ENCODE results near the gene SERINC2.
"Not testable (repeated sequence)": the region's sequence is repeated elsewhere in the genome, so short reads cannot be mapped to it uniquely, and the experiment has no call there.

SERINC2 gene

DNA sequence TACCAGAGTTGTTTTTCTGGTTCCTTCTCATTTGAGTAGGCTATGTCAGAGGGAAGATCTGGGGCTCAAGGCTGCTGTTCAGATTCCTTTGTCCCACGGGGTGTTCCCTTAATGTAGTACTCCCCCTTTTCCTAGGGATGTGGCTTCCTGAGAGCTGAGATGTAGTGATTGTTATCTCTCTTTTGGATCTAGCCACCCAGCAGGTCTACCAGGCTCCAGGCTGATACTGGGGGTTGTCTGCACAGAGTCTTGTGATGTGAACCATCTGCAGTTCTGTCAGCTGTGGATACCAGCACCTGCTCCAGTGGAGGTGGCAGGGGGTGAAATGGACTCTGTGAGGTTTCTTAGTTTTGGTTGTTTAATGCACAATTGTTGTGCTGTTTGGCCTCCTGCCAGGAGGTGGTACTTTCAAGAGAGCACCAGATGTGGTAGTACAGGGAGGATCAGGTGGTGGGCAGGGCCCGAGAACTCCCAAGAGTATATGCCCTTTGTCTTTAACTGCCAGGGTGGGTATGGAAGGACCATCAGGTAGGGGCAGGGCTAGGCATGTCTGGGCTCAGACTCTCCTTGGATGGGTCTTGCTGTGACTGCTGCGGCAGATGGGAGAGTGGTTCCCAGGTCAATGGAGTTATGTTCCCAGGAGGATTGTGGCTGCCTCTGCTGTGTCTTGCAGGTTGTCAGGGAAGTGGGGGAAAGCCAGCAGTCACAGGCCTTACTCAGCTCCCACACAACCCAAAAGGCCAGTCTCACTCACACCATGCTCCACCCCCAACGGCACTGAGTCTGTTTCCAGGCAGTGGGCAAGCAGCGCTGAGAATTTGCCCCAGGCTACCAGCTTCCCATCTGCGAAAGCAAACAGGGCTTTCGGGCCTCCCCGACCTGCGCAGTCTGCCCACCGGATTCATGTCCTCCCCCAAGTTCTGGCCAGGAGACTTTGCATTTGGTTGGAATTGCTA lies 64.2 kb downstream of the SERINC2 start:
- Histone ChIP-seq H3K36me3 (no peaks in the 10 kb centered on the region), H3K4me3 (ENCODE audit: low read depth, low read length) (no peak overlapping the region; the same call in 1 of the 2 replicates), H3K9me3 (no peaks in the 10 kb centered on the region), H3K4me1 (peaks cover 7% of the 10 kb centered on the region), H3K27me3 (no peaks in the 10 kb centered on the region)
- peak; percentile 80 for DNase-seq
- TF ChIP-seq, protein P1, sequence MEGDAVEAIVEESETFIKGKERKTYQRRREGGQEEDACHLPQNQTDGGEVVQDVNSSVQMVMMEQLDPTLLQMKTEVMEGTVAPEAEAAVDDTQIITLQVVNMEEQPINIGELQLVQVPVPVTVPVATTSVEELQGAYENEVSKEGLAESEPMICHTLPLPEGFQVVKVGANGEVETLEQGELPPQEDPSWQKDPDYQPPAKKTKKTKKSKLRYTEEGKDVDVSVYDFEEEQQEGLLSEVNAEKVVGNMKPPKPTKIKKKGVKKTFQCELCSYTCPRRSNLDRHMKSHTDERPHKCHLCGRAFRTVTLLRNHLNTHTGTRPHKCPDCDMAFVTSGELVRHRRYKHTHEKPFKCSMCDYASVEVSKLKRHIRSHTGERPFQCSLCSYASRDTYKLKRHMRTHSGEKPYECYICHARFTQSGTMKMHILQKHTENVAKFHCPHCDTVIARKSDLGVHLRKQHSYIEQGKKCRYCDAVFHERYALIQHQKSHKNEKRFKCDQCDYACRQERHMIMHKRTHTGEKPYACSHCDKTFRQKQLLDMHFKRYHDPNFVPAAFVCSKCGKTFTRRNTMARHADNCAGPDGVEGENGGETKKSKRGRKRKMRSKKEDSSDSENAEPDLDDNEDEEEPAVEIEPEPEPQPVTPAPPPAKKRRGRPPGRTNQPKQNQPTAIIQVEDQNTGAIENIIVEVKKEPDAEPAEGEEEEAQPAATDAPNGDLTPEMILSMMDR (IDR thresholded peaks at IDR 0.05; ENCODE audit: low read depth, low read length) = no peak

DNA sequence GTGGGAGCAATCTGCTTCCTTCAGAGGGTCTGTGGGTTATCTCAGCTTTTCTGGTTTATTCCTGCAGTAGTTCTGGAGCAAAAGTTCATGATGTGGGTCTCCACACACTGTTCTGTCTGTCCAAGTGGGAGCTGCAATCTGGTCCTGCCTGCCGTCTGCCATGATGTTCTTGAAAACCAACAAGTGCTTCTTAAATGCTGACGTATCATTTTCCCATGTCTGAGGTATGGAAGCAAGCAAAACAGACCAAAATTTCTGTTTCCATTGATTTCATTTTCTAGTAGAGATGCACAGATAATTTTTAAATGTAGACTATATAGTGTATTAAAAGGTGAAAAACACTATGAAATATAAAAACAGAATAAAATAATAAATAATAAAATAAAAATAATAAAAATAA lies 65.2 kb downstream of the SERINC2 start:
- Histone ChIP-seq H3K27me3 (no peaks in the 10 kb centered on the region), H3K9me3 (no peaks in the 10 kb centered on the region), H3K4me3 (ENCODE audit: low read depth, low read length) (no peak overlapping the region), H3K36me3 (no peaks in the 10 kb centered on the region), H3K4me1 (peaks cover 7% of the 10 kb centered on the region)
- TF ChIP-seq, protein P1 (IDR thresholded peaks at IDR 0.05; ENCODE audit: low read depth, low read length) = no peak
- DNase-seq = no peak

DNA sequence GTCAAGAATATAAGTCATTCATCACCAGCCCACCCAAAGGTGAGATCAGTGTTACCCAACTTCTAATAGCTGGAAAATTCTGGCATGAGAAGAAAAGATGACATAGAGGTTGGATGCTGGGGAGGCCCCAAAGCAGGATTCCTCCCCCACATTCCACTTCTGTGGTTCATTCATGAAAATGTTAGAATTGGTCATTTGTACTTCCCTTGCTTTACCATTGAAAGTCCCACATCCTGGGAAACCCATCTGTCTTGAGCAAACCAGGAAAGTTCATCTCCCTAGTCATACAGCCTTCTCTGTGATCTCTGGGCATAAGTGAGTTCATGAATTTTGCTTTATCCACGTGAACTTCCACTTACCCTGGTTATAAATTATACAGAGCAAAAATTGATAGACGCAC lies 66.8 kb downstream of the SERINC2 start:
- TF ChIP-seq, protein P1 (IDR thresholded peaks at IDR 0.05; ENCODE audit: low read depth, low read length) = no peak
- H3K36me3 ChIP-seq = no peaks in the 10 kb centered on the region
- no peak overlapping the region for H3K4me3 ChIP-seq (ENCODE audit: low read depth, low read length)
- peaks cover 7% of the 10 kb centered on the region for H3K4me1 ChIP-seq
- no peak for DNase-seq
- H3K27me3 ChIP-seq = no peaks in the 10 kb centered on the region
- no peaks in the 10 kb centered on the region for H3K9me3 ChIP-seq

DNA sequence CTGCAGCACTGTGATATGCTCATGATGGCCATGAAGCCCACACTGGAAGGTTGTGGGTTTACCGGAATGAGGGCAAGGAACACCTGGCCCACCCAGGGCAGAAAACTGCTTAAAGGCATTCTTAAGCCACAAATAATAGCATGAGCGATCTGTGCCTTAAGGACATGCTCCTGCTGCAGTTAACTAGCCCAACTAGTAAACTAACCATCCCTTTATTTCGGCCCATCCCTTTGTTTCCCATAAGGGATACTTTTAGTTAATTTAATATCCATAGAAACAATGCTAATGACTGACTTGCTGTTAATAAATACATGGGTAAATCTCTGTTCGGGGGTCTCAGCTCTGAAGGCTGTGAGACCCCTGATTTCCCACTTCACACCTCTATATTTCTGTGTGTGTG lies 67.4 kb downstream of the SERINC2 start:
- DNase-seq, H3K9me3 ChIP-seq, H3K27me3 ChIP-seq: not testable (repeated sequence)

DNA sequence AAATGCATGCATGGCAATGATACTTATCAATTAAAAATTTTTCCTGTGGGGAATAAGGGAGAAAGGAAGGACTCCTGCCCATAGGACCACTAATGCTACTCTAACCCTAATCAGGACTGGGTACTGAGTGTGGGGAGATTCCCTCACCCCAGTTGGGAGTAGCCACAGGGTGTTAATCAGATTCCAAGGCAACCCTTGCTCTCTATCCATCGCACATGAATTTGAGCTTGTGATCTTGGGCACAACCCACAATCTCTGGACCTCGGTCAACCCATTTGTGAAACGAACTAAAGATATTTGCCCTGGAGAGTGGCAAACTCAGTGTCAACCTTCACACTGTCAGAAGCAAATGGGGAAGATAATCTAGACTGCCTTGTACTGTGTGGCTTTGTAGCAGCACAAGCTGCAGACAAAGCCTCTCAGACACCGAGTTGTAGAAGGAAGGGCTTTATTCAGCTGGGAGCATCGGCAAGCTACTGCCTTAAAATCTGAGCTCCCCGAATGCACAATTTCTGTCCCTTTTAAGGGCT lies 69.5 kb downstream of the SERINC2 start:
- TF ChIP-seq, protein P1 (IDR thresholded peaks at IDR 0.05; ENCODE audit: low read depth, low read length) = no peak
- H3K36me3 ChIP-seq = no peaks in the 10 kb centered on the region
- DNase-seq = no peak
- H3K27me3 ChIP-seq = no peaks in the 10 kb centered on the region
- H3K9me3 ChIP-seq = no peaks in the 10 kb centered on the region
- H3K4me3 ChIP-seq (ENCODE audit: low read depth, low read length) = no peak overlapping the region
- H3K4me1 ChIP-seq = peaks cover 4% of the 10 kb centered on the region

More for the DNA sequence above, 67.4 kb downstream of the SERINC2 start:
- H3K4me1 ChIP-seq; H3K36me3 ChIP-seq; H3K4me3 ChIP-seq (ENCODE audit: low read depth, low read length): not testable (repeated sequence)

DNA sequence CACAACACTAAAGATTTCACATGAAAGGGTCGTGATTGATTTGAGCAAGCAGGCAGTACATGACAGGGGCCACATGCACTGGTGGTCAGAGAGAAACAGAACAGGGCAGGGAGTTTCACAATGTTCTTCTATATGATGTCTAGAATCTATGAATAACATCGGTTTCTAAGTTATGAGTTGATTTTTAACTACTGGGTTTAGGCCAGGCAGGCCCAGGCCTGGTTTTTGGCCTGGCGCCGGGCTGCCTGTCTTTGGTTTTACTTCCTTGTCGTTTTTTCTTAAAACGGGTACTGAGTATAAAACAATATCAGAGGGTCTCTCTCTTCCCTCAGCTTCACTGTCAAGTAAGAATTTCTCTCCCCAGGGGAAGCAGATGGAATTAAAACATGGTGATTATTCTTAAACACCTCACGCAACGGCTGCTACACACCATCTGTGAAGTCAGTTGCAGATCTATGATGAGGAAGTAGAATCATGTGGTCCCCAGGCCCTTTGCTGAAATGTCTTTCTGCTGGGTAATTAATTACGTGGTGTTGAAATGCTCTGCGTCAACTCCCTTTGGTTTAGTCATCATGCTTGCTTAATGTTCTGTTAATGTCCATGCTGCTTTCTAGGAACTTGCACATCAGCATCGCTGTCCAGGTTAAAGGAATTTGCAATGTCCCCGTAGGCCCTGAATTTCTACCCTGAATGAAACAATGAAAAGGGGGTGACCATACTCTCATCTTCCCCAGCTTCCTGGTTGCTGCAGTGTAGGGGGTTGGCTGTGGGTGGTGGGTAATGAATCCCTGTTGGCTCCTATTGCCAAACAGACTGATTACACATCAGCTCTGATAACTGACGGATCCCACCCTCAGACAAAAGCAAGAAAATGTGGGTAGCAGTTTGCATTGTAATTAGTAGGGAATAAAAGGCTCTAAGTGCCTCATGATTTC lies 70.3 kb downstream of the SERINC2 start:
- DNase-seq = no peak
- H3K4me1 ChIP-seq = no peaks in the 10 kb centered on the region
- no peaks in the 10 kb centered on the region for H3K36me3 ChIP-seq
- TF ChIP-seq, protein P1 (IDR thresholded peaks at IDR 0.05; ENCODE audit: low read depth, low read length) = no peak
- H3K27me3 ChIP-seq = no peaks in the 10 kb centered on the region
- H3K9me3 ChIP-seq = no peaks in the 10 kb centered on the region
- H3K4me3 ChIP-seq (ENCODE audit: low read depth, low read length) = no peak overlapping the region
